GM12874 (cell line): ENCODE data around the gene TRIM7.

ENCODE experiments used
- TF ChIP-seq, protein P1 (sequence below): IDR thresholded peaks from 2 replicates; pipeline ENCODE4 v1.5.1; 2011; ENCODE audit warnings: low read depth, mild to moderate bottlenecking, control low read depth, low read length, moderate library complexity; ENCODE audit not compliant: insufficient read depth

The TRIM7 gene

GRCh38 chr5:181221105-181221791 lies 16.3 kb upstream of the TRIM7 start:
- TF ChIP-seq, protein P1, sequence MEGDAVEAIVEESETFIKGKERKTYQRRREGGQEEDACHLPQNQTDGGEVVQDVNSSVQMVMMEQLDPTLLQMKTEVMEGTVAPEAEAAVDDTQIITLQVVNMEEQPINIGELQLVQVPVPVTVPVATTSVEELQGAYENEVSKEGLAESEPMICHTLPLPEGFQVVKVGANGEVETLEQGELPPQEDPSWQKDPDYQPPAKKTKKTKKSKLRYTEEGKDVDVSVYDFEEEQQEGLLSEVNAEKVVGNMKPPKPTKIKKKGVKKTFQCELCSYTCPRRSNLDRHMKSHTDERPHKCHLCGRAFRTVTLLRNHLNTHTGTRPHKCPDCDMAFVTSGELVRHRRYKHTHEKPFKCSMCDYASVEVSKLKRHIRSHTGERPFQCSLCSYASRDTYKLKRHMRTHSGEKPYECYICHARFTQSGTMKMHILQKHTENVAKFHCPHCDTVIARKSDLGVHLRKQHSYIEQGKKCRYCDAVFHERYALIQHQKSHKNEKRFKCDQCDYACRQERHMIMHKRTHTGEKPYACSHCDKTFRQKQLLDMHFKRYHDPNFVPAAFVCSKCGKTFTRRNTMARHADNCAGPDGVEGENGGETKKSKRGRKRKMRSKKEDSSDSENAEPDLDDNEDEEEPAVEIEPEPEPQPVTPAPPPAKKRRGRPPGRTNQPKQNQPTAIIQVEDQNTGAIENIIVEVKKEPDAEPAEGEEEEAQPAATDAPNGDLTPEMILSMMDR: no peak

- TF ChIP-seq, protein P1: no peak
Observed at GRCh38 chr5:181220178-181220515, 15.2 kb upstream of the TRIM7 start.

DNA sequence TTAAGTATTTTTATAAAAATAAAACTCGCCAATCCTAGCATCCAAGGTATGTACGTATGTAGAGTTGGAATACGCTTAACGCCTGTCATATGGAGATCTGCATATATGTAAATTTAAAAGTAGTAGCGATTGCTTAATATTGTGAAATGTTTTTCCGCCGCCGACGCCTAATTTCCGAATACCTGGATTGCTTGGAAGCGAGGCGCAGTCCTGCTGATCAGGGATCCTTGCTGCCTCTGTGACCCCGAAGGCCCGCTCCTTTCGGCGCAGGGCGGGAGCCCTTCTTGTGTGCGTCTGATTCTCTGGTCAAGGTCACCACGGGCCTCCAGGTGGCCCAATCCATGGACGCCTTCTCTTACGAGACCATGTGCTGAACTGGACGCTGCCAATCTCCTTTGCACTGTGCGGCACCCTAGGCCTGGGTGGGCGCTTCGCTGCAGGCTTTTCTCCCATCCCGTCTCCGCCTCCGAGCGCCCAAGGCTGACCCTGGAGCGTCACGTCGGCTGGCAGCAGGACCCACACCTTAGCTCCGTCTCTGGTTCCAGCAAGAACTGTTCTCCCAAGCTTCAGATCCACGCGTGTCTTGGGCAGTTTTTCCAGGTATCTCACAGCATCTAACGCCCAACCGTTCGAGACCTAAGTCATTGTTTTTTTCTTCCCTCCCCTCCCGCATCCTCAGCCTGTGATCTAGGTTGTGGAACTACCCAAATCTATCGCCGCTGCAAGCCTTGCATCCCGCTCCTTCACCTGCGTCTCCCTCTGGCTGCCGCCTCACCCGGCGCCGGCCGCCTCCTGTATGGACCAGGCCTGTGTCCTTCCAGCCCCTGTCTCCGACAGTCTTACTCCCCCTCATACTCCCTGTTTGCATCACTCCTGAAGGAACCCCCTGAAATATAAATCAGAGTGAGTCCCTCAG lies 14.5 kb upstream of the TRIM7 start:
- TF ChIP-seq, protein P1: no peak

DNA sequence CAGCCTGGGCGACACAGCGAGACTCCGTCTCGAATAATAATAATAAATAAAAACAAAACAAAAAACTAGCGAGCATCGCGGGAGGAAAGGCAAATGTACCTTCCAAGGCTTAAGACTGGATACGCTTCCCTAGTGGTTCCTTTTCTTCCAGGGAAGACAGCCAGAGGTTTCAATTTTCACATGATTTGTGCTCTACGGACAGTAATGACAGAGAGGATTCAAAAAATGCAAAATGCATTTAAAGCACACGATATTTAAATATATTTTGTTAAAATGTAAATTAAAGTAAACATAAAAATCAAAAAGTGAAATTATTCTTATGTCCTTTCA lies 13.8 kb upstream of the TRIM7 start:
- TF ChIP-seq, protein P1: no peak

- TF ChIP-seq, protein P1: no peak
Observed at GRCh38 chr5:181217803-181218062, 12.7 kb upstream of the TRIM7 start.

DNA sequence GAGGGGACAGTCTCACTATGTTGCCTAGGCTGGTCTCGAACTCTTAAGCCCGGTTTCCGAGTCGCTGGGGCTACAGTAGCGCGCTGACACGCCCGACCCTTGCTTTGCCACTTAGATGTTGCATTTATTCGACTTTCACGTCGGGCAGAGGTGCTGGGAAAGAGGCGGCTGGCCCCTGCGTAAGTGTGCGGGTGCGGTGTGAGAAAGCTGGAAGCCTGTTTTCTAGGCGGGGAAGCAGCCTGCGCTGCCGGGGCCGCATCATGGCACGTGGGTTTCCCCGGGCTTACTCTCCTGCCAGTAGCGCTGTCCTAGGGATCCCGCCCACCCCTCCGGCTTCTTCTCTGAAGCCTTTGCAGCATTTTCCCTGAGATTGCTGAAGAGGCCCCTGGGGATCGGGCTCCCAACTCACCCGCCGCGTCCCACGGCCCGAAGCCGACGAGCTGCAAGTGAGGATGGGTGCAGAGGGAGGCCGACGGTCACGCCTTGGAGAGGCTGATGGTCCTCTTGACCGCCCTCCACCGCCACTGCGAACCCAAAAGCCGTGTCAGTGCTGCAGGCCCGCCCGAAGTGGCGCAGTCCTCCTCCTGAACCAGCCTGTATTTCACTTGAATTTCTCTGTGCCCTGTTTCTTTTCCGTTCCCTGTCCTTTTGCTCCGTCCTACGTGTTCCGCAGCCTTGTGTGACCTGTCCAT lies 12.3 kb upstream of the TRIM7 start:
- TF ChIP-seq, protein P1: 0 out of 2 replicates have a peak, but pooled peaks have one; percentile 1
